HG03095 (cell line): ENCODE measurements around the gene GMFB.

Source experiments
- ATAC-seq: cut with Tn5 transposase; IDR thresholded peaks from one replicate; pipeline ENCODE4 v1.9.1; 2021; ENCODE audit warnings: moderate library complexity; ENCODE audit not compliant: unreplicated experiment

GMFB gene

GRCh38 chr14:54428527-54428926 lies 60.3 kb downstream of the GMFB start:
- ATAC-seq: no peak

GRCh38 chr14:54427871-54428270 lies 60.9 kb downstream of the GMFB start:
- ATAC-seq: no peak

- ATAC-seq: no peak
These were observed 63.1 kb downstream of the GMFB start for GRCh38 chr14:54425537-54426274.

GRCh38 chr14:54425068-54425467 lies 63.7 kb downstream of the GMFB start:
- no peak for ATAC-seq
